Prostate gland (tissue), 2 donors: ENCODE results near the gene KRT2.

Experiments used
- POLR2A ChIP-seq: fragments of 450-650 bp; IDR thresholded peaks from one replicate; pipeline ENCODE4 v1.6.1; 2016; ENCODE audit warnings: antibody characterized with exemption, mild to moderate bottlenecking
- POLR2AphosphoS5 ChIP-seq: sonication (generic); formaldehyde crosslinking; IDR thresholded peaks from one replicate; pipeline ENCODE4 v1.6.1; 2017; ENCODE audit warnings: antibody characterized with exemption
- TF ChIP-seq, protein P1 (sequence below), 4 experiments: fragments of 200-600 bp in 2 of 4; fragments of 450-650 bp in 2 of 4; sonication (generic) in 2 of 4; IDR thresholded peaks; 1 replicate in 3 of 4; 2 replicates in 1 of 4; pipeline ENCODE4 v1.5.1; 2016 to 2019; ENCODE audit warnings: antibody characterized with exemption in 4 of 4, mild to moderate bottlenecking in 2 of 4, moderate library complexity in 2 of 4

- TF ChIP-seq POLR2A (no peak), POLR2AphosphoS5 (no peak)
- TF ChIP-seq, protein P1, sequence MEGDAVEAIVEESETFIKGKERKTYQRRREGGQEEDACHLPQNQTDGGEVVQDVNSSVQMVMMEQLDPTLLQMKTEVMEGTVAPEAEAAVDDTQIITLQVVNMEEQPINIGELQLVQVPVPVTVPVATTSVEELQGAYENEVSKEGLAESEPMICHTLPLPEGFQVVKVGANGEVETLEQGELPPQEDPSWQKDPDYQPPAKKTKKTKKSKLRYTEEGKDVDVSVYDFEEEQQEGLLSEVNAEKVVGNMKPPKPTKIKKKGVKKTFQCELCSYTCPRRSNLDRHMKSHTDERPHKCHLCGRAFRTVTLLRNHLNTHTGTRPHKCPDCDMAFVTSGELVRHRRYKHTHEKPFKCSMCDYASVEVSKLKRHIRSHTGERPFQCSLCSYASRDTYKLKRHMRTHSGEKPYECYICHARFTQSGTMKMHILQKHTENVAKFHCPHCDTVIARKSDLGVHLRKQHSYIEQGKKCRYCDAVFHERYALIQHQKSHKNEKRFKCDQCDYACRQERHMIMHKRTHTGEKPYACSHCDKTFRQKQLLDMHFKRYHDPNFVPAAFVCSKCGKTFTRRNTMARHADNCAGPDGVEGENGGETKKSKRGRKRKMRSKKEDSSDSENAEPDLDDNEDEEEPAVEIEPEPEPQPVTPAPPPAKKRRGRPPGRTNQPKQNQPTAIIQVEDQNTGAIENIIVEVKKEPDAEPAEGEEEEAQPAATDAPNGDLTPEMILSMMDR (IDR thresholded peaks at IDR 0.05), result no peak
Measured at GRCh38 chr12:52684431-52684830, 32.4 kb upstream of the KRT2 start.
